H1 (cell line): Measurements from ENCODE around the gene PMFBP1. TPM values are rescaled to one million over a fixed set of nuclear protein-coding genes. Genes with fewer than 3 reads are reported as not detected.

ENCODE experiments used
- CTCF ChIA-PET: fragments of 300-600 bp; sonication (Branson Sonifier 250); formaldehyde crosslinking; loops from one replicate; lab custom pipeline; 2021; ENCODE audit not compliant: partially characterized antibody; lab: Charles Lee
- POLR2A ChIA-PET: fragments of 300-600 bp; sonication (Branson Sonifier 250); formaldehyde crosslinking; loops from one replicate; lab custom pipeline; 2021; ENCODE audit warnings: inconsistent platforms; ENCODE audit not compliant: partially characterized antibody; lab: Charles Lee
- DNase-seq, 2 experiments: peaks; one replicate each; pipeline versions ENCODE4 v3.0.0 to v3.0.0-alpha.2; 2010 to 2022; ENCODE audit warnings: low spot score in 2 of 2, low read depth in 1 of 2, mixed read lengths in 1 of 2
- FAIRE-seq: peaks from 2 replicates; lab custom pipeline; 2011; peaks lifted over from hg19 to GRCh38; lab: Jason Lieb, UNC
- H2AFZ ChIP-seq: 2 replicates; pipeline ENCODE4 v1.8.1; 2012; ENCODE audit warnings: low read length, inconsistent platforms
- H2AK5ac ChIP-seq: 2 replicates; pipeline ENCODE4 v1.6.1; 2013; ENCODE audit warnings: low read depth, low read length
- H2BK120ac ChIP-seq: replicated peaks from 2 replicates; pipeline ENCODE3; 2013; ENCODE audit warnings: low read depth, low read length, inconsistent platforms
- H2BK12ac ChIP-seq: 2 replicates; pipeline ENCODE4 v1.6.1; 2013; ENCODE audit warnings: low read depth, low read length
- H2BK15ac ChIP-seq: 2 replicates; pipeline ENCODE4 v1.6.1; 2013; ENCODE audit warnings: low read length
- H2BK20ac ChIP-seq: 2 replicates; pipeline ENCODE4 v1.6.1; 2013; ENCODE audit warnings: low read length
- H2BK5ac ChIP-seq: 2 replicates; pipeline ENCODE4 v1.6.1; 2013; ENCODE audit warnings: low read depth, low read length
- H3K14ac ChIP-seq: 2 replicates; pipeline ENCODE4 v1.6.1; 2013; ENCODE audit warnings: inconsistent platforms; ENCODE audit not compliant: insufficient read length
- H3K18ac ChIP-seq: 2 replicates; pipeline ENCODE4 v1.6.1; 2013; ENCODE audit warnings: low read length; ENCODE audit errors: extremely low read depth
- H3K23ac ChIP-seq: 2 replicates; pipeline ENCODE4 v1.6.1; 2013; ENCODE audit warnings: inconsistent platforms; ENCODE audit not compliant: insufficient read length
- H3K23me2 ChIP-seq: 2 replicates; pipeline ENCODE4 v1.6.1; 2013; ENCODE audit warnings: low read depth, low read length
- H3K27ac ChIP-seq: 2 replicates; pipeline ENCODE4 v1.6.1; 2011; ENCODE audit warnings: low read depth, low read length, inconsistent platforms
- H3K27me3 ChIP-seq, 4 experiments: replicated peaks in 1 of 4; 1 replicate in 1 of 4; 2 replicates in 3 of 4; pipeline versions ENCODE4 v1.6.1 to v1.8.1; 2011 to 2013; ENCODE audit warnings: low read length in 3 of 4, mild to moderate bottlenecking in 3 of 4, inconsistent platforms in 2 of 4, mixed read lengths in 2 of 4, moderate library complexity in 1 of 4; ENCODE audit not compliant: control insufficient read depth in 3 of 4, insufficient read depth in 3 of 4; ENCODE audit errors: extremely low read depth in 1 of 4
- H3K36me3 ChIP-seq, 4 experiments: 2 replicates each; pipeline versions ENCODE4 v1.6.1 to v1.8.1; 2011 to 2013; ENCODE audit warnings: mild to moderate bottlenecking in 4 of 4, low read length in 3 of 4, moderate library complexity in 2 of 4, control low read depth in 1 of 4, inconsistent platforms in 1 of 4; ENCODE audit not compliant: insufficient read depth in 4 of 4, control insufficient read depth in 2 of 4
- H3K4ac ChIP-seq: replicated peaks from 2 replicates; pipeline ENCODE3; 2013; ENCODE audit warnings: low read length, low read depth, mixed read lengths, inconsistent platforms; ENCODE audit not compliant: insufficient read length
- H3K4me1 ChIP-seq, 4 experiments: replicated peaks in 1 of 4; 1 replicate in 1 of 4; 2 replicates in 3 of 4; pipeline versions ENCODE4 v1.6.1 to v1.8.1; 2011 to 2013; ENCODE audit warnings: low read length in 3 of 4, inconsistent platforms in 2 of 4, mixed read lengths in 1 of 4; ENCODE audit not compliant: insufficient read depth in 4 of 4, control insufficient read depth in 3 of 4
- H3K4me2 ChIP-seq, 2 experiments: 2 replicates each; pipeline versions ENCODE4 v1.6.1 to v1.8.1; 2011 to 2013; ENCODE audit warnings: low read depth in 2 of 2, low read length in 2 of 2, control low read depth in 1 of 2, inconsistent platforms in 1 of 2, mild to moderate bottlenecking in 1 of 2; ENCODE audit not compliant: insufficient read depth in 1 of 2
- H3K4me3 ChIP-seq, 4 experiments: fragments of 200-600, 300-600 bp in 1 of 4; sonication (generic), shearing (Covaris generic), sonication (Bioruptor Twin) in 1 of 4; 2 replicates each; pipeline versions ENCODE4 v1.5.1 to v1.8.1; 2011 to 2016; ENCODE audit warnings: low read length in 4 of 4, low read depth in 3 of 4, control low read depth in 2 of 4, inconsistent platforms in 2 of 4, mild to moderate bottlenecking in 2 of 4, mixed read lengths in 1 of 4, moderate library complexity in 1 of 4; ENCODE audit not compliant: insufficient read depth in 2 of 4; ENCODE audit errors: extremely low read depth in 1 of 4
- H3K56ac ChIP-seq: replicated peaks from 2 replicates; pipeline ENCODE3; 2013; ENCODE audit warnings: low read depth, mild to moderate bottlenecking, mixed read lengths, low read length, inconsistent platforms; ENCODE audit not compliant: insufficient read length
- H3K79me1 ChIP-seq: 2 replicates; pipeline ENCODE4 v1.6.1; 2013; ENCODE audit warnings: low read depth, low read length, control low read depth
- H3K79me2 ChIP-seq, 2 experiments: 2 replicates each; pipeline versions ENCODE4 v1.6.1 to v1.8.1; 2012 to 2013; ENCODE audit warnings: low read length in 2 of 2, mild to moderate bottlenecking in 2 of 2, inconsistent platforms in 1 of 2; ENCODE audit not compliant: insufficient read depth in 2 of 2, control insufficient read depth in 1 of 2
- H3K9ac ChIP-seq, 4 experiments: replicated peaks in 1 of 4; 1 replicate in 1 of 4; 2 replicates in 3 of 4; pipeline versions ENCODE4 v1.6.1 to v1.8.1; 2011 to 2013; ENCODE audit warnings: low read depth in 3 of 4, low read length in 3 of 4, control low read depth in 2 of 4, mild to moderate bottlenecking in 2 of 4, moderate library complexity in 2 of 4, inconsistent platforms in 1 of 4; ENCODE audit errors: extremely low read depth in 1 of 4
- H3K9me3 ChIP-seq, 2 experiments: 2 replicates each; pipeline versions ENCODE4 v1.6.1 to v1.8.1; 2012 to 2013; ENCODE audit warnings: mild to moderate bottlenecking in 2 of 2, moderate library complexity in 2 of 2, control low read depth in 1 of 2, inconsistent platforms in 1 of 2, low read depth in 1 of 2, low read length in 1 of 2, mixed read lengths in 1 of 2; ENCODE audit not compliant: insufficient read depth in 2 of 2
- H4K20me1 ChIP-seq, 2 experiments: replicated peaks in 1 of 2; 2 replicates each; pipeline versions ENCODE3 to v1.8.1; 2011 to 2013; ENCODE audit warnings: inconsistent platforms in 2 of 2, low read length in 2 of 2, mild to moderate bottlenecking in 1 of 2; ENCODE audit not compliant: insufficient read depth in 2 of 2, control insufficient read depth in 1 of 2
- H4K5ac ChIP-seq: 2 replicates; pipeline ENCODE4 v1.6.1; 2013; ENCODE audit warnings: low read length, low read depth, mixed read lengths, inconsistent platforms; ENCODE audit not compliant: insufficient read length
- H4K8ac ChIP-seq: 2 replicates; pipeline ENCODE4 v1.8.0; 2013; ENCODE audit warnings: mild to moderate bottlenecking, moderate library complexity, low read length, inconsistent platforms; ENCODE audit not compliant: insufficient read depth; ENCODE audit errors: extremely low read depth
- H4K91ac ChIP-seq: replicated peaks from 2 replicates; pipeline ENCODE3; 2013; ENCODE audit warnings: low read length, mixed read lengths, inconsistent platforms; ENCODE audit not compliant: insufficient read length
- CEBPB ChIP-seq: IDR thresholded peaks from 2 replicates; pipeline ENCODE4 v1.6.1; 2012; ENCODE audit warnings: low read depth, low read length
- SIN3A ChIP-seq, 2 experiments: IDR thresholded peaks in 1 of 2; conservative IDR thresholded peaks in 1 of 2; 2 replicates each; pipeline ENCODE4 v1.6.1; 2011 to 2012; ENCODE audit warnings: low read length in 2 of 2, improper control_type of control experiment in 1 of 2, low read depth in 1 of 2, mild to moderate bottlenecking in 1 of 2
- WGBS, 2 experiments: shearing (Covaris generic) in 1 of 2; methylation state at CpG; one replicate each; pipeline versions ENCODE4 v1.1.6 to v1.1.7; 2013 to 2015; ENCODE audit warnings: low lambda C conversion rate in 2 of 2, mixed read lengths in 2 of 2, inconsistent platforms in 1 of 2, low coverage in 1 of 2, missing lambda C conversion rate in 1 of 2; ENCODE audit not compliant: insufficient replicate concordance in 2 of 2, insufficient coverage in 1 of 2, insufficient read length in 1 of 2; ENCODE audit errors: extremely low coverage in 1 of 2, missing lambda C conversion rate in 1 of 2; 5-methylcytosine and 5-hydroxymethylcytosine counted together
- polyA plus RNA-seq, 7 experiments: library from polyadenylated mRNA; depleted of rRNA in 3 of 7; stranded (reverse) in 5 of 7; unstranded in 2 of 7; fragments of >200 nt in 5 of 7; fragments of 200-250 nt in 2 of 7; gene quantifications; 1 replicate in 5 of 7; 2 replicates in 1 of 7; 4 replicates in 1 of 7; pipeline versions ENCODE4 v1.2.1 to v1.2.3, GENCODE V29; 2011 to 2013; ENCODE audit warnings: missing spikeins in 2 of 7, mixed read lengths in 2 of 7
- total RNA-seq: library from RNA; stranded (reverse); fragmentation: NEBNext Ultra II Directional; extraction: Animal tissue kit (Norgen Biotek cat#: 25700); gene quantifications from 2 replicates; pipeline ENCODE4 v1.2.1, GENCODE V29; 2021

PMFBP1 gene
- total and polyA plus RNA-seq, 2 of the 8 experiments (the other 6 are each of a cell fraction or from before 2014, with no cell fraction given), result 0.32 to 1.6 TPM

GRCh38 chr16:72083778-72084404 is 88.1 kb downstream of the PMFBP1 start:
- H3K27me3 ChIP-seq, result no peaks in the 10 kb centered on the region
- no peak overlapping the region for H3K9ac ChIP-seq
- H4K5ac ChIP-seq, result no peak overlapping the region
- H3K18ac ChIP-seq, result no peak overlapping the region
- no peak overlapping the region for H2BK15ac ChIP-seq
- ChIA-PET CTCF (interaction anchor here (0.6 to 2.3 kb wide), 5 partner anchors 10 to 112 kb away, joined by 3 to 14 read pairs (median 6); no protein-coding TSS in a partner anchor), POLR2A (interaction anchor here (0.7 to 1.7 kb wide), 3 partner anchors 8 to 11 kb away, joined by 3 to 5 read pairs (median 5); partner anchors contain the start of genes DHX38 and TXNL4B)
- no peak overlapping the region for H2BK120ac ChIP-seq
- no peak overlapping the region for H2AFZ ChIP-seq
- no peak overlapping the region for H3K14ac ChIP-seq
- H2BK12ac ChIP-seq, result no peak overlapping the region
- FAIRE-seq (no peak), DNase-seq (no peak)
- no peak overlapping the region for H3K27ac ChIP-seq
- 60% methylated on average over 3 of the region's 3 CpGs; no CpG with 5 or more reads in 1 of the 2 experiments for WGBS, 2 experiments
- H3K23ac ChIP-seq, result no peak overlapping the region
- H3K4me2 ChIP-seq, result no peak overlapping the region
- H3K79me1 ChIP-seq, result no peaks in the 10 kb centered on the region; the same call in 1 of the 2 replicates
- H3K23me2 ChIP-seq, result no peaks in the 10 kb centered on the region
- no peak for TF ChIP-seq SIN3A (conservative IDR thresholded peaks at IDR 0.05 in 1 of 2, IDR thresholded peaks at IDR 0.05 in 1 of 2; ENCODE audit: low read depth in 1 of 2, low read length in 2 of 2)
- peak; percentile 35; the same call in 1 of the 2 replicates for TF ChIP-seq CEBPB
- H3K4ac ChIP-seq, result no peak overlapping the region
- no peaks in the 10 kb centered on the region for H3K9me3 ChIP-seq
- no peak overlapping the region for H2BK5ac ChIP-seq
- H3K36me3 ChIP-seq, result peaks cover 0 to 24% (median 5%) of the 10 kb centered on the region in 4 experiments; a peak in 5 of 8 replicates
- H3K56ac ChIP-seq, result no peak overlapping the region
- no peak overlapping the region for H2BK20ac ChIP-seq
- no peaks in the 10 kb centered on the region for H4K20me1 ChIP-seq
- no peak overlapping the region for H4K8ac ChIP-seq
- H4K91ac ChIP-seq, result no peak overlapping the region
- H2AK5ac ChIP-seq, result no peak overlapping the region
- no peak overlapping the region for H3K4me3 ChIP-seq
- H3K4me1 ChIP-seq, result no peaks in the 10 kb centered on the region
- H3K79me2 ChIP-seq, result no peaks in the 10 kb centered on the region
